Right atrium auricular region (tissue), 2 donors: ENCODE results near the gene SIGLEC10. TPM values are rescaled to one million over a fixed set of nuclear protein-coding genes. Genes with fewer than 3 reads are reported as not detected.

Experiments
- DNase-seq: peaks from one replicate; pipeline ENCODE4 v3.0.0-alpha.2; 2019; ENCODE audit warnings: low spot score
- H3K27ac ChIP-seq, 2 donors: fragments of 200-600 bp; sonication (generic); 1 replicate in 1 of 2; 2 replicates in 1 of 2; pipeline ENCODE4 v1.5.1; 2016 to 2019
- H3K27me3 ChIP-seq, 2 donors: fragments of 200-600 bp; sonication (generic); one replicate each; pipeline versions ENCODE4 v1.5.1 to v1.6.0; 2017 to 2019
- H3K36me3 ChIP-seq: fragments of 200-600 bp; sonication (generic); one replicate; pipeline ENCODE4 v1.5.1; 2016
- H3K4me1 ChIP-seq, 2 donors: fragments of 200-600 bp; sonication (generic); one replicate each; pipeline versions ENCODE4 v1.5.1 to v1.6.0; 2017 to 2019
- H3K4me3 ChIP-seq, 2 donors: fragments of 200-600 bp; sonication (generic); 1 replicate in 1 of 2; 2 replicates in 1 of 2; pipeline ENCODE4 v1.5.1; 2017 to 2019; ENCODE audit warnings: mild to moderate bottlenecking in 1 of 2, moderate library complexity in 1 of 2
- H3K9me3 ChIP-seq, 2 donors: fragments of 200-600 bp; sonication (generic); one replicate each; pipeline ENCODE4 v1.5.1; 2019
- CTCF ChIP-seq, 2 donors: fragments of 200-600 bp; sonication (generic); IDR thresholded peaks; one replicate each; pipeline ENCODE4 v1.5.1; 2019; ENCODE audit warnings: antibody characterized with exemption in 2 of 2
- total RNA-seq, 2 donors: library from RNA; depleted of rRNA; stranded (reverse); fragments of >200 nt; gene quantifications; one replicate each; pipeline ENCODE4 v1.1.0, GENCODE V29; 2016

SIGLEC10 gene
- total RNA-seq, 2 donors from 2014 or later = 0.22 to 7.7 TPM

GRCh38 chr19:51375504-51376221 lies 41.8 kb downstream of the SIGLEC10 start:
- Histone ChIP-seq H3K36me3 (no peaks in the 10 kb centered on the region), H3K4me1 (no peaks in the 10 kb centered on the region), H3K27me3 (no peaks in the 10 kb centered on the region), H3K4me3 (no peak overlapping the region), H3K27ac (no peak overlapping the region), H3K9me3 (no peaks in the 10 kb centered on the region)
- TF ChIP-seq CTCF (IDR thresholded peaks at IDR 0.05) = no peak
- no peak for DNase-seq

- peaks cover 0 to 9% of the 10 kb centered on the region in 2 donors for H3K4me1 ChIP-seq
- TF ChIP-seq CTCF (IDR thresholded peaks at IDR 0.05) = no peak
- H3K9me3 ChIP-seq = no peaks in the 10 kb centered on the region
- DNase-seq = no peak
- H3K4me3 ChIP-seq = no peak within 1 kb of the TSS
- H3K27me3 ChIP-seq = no peaks in the 10 kb centered on the region
- H3K36me3 ChIP-seq = no peaks in the 10 kb centered on the region
- no peak within 1 kb of the TSS for H3K27ac ChIP-seq
Observed at GRCh38 chr19:51372649-51373504, 44.6 kb downstream of the SIGLEC10 start, which contains the start of gene NKG7. TSS of gene NKG7 (minus strand) at chr19:51372654. CDS start at chr19:51372535, 119 bp downstream.

- Histone ChIP-seq H3K36me3 (no peaks in the 10 kb centered on the region), H3K9me3 (no peaks in the 10 kb centered on the region), H3K27ac (no peak overlapping the region), H3K4me3 (no peak overlapping the region), H3K27me3 (no peaks in the 10 kb centered on the region), H3K4me1 (peaks cover 0 to 9% of the 10 kb centered on the region in 2 donors)
- no peak for DNase-seq
- TF ChIP-seq CTCF (IDR thresholded peaks at IDR 0.05) = no peak
Observed at GRCh38 chr19:51372021-51372648, 45.3 kb downstream of the SIGLEC10 start.

GRCh38 chr19:51371186-51371690 lies 46.2 kb downstream of the SIGLEC10 start:
- TF ChIP-seq CTCF (IDR thresholded peaks at IDR 0.05) = no peak
- peaks cover 0 to 9% of the 10 kb centered on the region in 2 donors for H3K4me1 ChIP-seq
- no peaks in the 10 kb centered on the region for H3K27me3 ChIP-seq
- no peak for DNase-seq
- no peak overlapping the region for H3K27ac ChIP-seq
- no peaks in the 10 kb centered on the region for H3K36me3 ChIP-seq
- no peak overlapping the region for H3K4me3 ChIP-seq
- no peaks in the 10 kb centered on the region for H3K9me3 ChIP-seq

- H3K4me3 ChIP-seq = no peak overlapping the region
- H3K27me3 ChIP-seq = no peaks in the 10 kb centered on the region
- DNase-seq = no peak
- peaks cover 0 to 14% of the 10 kb centered on the region in 2 donors for H3K4me1 ChIP-seq
- H3K27ac ChIP-seq = no peak overlapping the region
- no peaks in the 10 kb centered on the region for H3K9me3 ChIP-seq
- H3K36me3 ChIP-seq = no peaks in the 10 kb centered on the region
- no peak for TF ChIP-seq CTCF (IDR thresholded peaks at IDR 0.05)
Observed at GRCh38 chr19:51370230-51370629, 47.2 kb downstream of the SIGLEC10 start.
